ENCODE results near the gene TSC2. TPM values are rescaled to one million over a fixed set of nuclear protein-coding genes. Genes with fewer than 3 reads are reported as not detected.
"Not testable (repeated sequence)": the region's sequence is repeated elsewhere in the genome, so short reads cannot be mapped to it uniquely, and the experiment has no call there.

TSC2 gene
- total RNA-seq, 1 experiment from 2014 or later: 24.1 TPM

DNA sequence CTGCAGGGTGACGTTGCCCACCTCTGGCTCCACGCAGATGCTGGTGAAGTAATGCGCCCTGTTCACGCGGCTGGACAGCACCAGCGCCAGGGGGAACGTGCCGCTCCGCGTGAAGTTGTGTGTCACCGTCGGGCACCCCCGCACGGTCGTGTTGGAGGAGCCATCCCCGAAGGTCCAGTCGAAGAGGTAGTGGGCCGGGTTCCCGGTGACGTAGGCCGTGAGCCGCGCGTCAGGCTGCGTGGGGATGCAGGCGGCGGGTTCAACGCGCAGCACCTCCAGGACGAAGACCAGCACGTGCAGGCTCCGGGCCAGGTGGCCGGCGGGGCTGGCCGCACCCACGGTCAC is 63.2 kb downstream of the TSC2 start:
- DNase-seq, H3K4me3 ChIP-seq, H3K9me3 ChIP-seq, H3K27me3 ChIP-seq: not testable (repeated sequence)
- H3K36me3 ChIP-seq: peaks cover 19% of the 10 kb centered on the region; the same call in 1 of the 2 replicates

DNA sequence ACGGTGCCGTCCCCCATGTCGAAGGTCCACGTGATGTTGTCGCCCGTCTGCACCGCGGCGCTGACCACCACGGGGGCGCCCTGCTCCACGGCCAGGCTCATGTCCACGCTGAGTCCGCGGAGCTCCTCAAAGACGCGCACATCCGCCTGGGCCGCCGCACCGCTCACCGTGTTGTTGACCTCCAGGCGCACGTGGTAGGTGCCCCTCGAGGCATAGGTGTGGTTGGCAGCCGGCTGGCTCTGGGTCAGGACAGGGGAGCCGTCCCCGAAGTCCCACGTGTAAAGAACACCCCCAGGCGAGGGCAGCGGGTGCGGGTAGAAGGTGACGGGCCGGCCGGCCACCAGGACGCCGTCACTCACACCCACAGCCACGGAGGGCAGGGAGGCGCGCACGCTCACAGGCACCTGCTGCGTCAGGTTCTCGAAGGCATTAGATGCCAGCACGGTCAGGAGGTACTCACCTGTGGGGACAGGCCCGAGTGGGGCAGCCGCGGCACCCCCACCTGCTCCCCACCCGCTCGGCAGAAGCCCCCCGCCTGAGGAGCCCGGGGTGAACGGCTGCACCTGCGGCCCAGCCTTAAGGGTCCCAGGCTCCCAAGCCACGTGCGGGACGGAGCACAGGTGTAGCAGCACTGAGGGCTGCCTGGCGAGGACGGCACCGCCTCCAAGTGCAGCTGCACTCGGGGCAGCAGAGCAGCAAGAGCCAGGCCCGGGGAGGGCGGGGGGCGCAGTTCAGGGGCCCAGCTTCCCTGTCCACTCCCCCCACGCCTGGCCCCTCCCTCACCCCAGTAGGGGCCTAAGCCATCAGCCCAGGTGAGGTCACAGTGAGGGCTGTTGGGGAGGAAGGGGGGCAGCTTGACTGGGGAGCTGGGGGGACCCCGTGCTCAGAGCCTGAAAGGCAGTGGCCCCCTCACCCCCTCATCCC is 63.9 kb downstream of the TSC2 start:
- not testable (repeated sequence) for H3K4me3 ChIP-seq, DNase-seq, H3K9me3 ChIP-seq, H3K27me3 ChIP-seq
- peaks cover 22% of the 10 kb centered on the region for H3K36me3 ChIP-seq

GRCh38 chr16:2112539-2113106 is 64.8 kb downstream of the TSC2 start:
- peaks cover 17% of the 10 kb centered on the region for H3K36me3 ChIP-seq

DNA sequence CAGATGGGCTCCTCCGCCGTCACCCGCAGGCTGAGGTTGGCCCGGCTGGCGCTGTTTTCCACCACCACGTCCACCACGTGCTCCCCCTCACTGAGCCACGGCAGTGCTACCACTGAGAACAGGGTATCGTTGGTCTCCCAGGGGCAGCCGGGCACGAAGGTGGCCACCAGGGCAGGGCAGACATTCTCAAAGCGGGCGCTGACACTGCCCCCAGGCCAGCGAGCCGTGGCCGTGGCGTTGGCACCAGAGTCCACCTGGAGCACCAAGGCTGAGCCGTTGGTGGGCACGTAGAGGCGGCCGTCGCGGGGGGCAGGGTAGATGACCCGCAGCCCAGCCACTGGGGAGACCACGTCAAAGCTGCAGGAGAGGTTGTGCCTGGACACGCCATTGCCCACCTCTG is 66.4 kb downstream of the TSC2 start:
- H3K36me3 ChIP-seq: peaks cover 11% of the 10 kb centered on the region
- DNase-seq, H3K9me3 ChIP-seq, H3K27me3 ChIP-seq, H3K4me3 ChIP-seq: not testable (repeated sequence)

More at GRCh38 chr16:2112539-2113106, 64.8 kb downstream of the TSC2 start:
- H3K27me3 ChIP-seq, DNase-seq, H3K4me3 ChIP-seq, H3K9me3 ChIP-seq: not testable (repeated sequence)

- not testable (repeated sequence) for H3K4me3 ChIP-seq, H3K9me3 ChIP-seq, H3K27me3 ChIP-seq, DNase-seq
- H3K36me3 ChIP-seq: peaks cover 10% of the 10 kb centered on the region
These were observed 67.3 kb downstream of the TSC2 start for GRCh38 chr16:2114885-2115590.

- Histone ChIP-seq H3K27me3 (no peaks in the 10 kb centered on the region), H3K9me3 (no peaks in the 10 kb centered on the region)
- no peak for DNase-seq
These were observed 67.8 kb downstream of the TSC2 start for GRCh38 chr16:2115591-2115973.

GRCh38 chr16:2116428-2116827 is 68.6 kb downstream of the TSC2 start:
- not testable (repeated sequence) for H3K9me3 ChIP-seq, DNase-seq, H3K4me3 ChIP-seq, H3K27me3 ChIP-seq, H3K36me3 ChIP-seq

More at GRCh38 chr16:2115591-2115973, 67.8 kb downstream of the TSC2 start:
- H3K36me3 ChIP-seq: peaks cover 10% of the 10 kb centered on the region
- no peak overlapping the region for H3K4me3 ChIP-seq

DNA sequence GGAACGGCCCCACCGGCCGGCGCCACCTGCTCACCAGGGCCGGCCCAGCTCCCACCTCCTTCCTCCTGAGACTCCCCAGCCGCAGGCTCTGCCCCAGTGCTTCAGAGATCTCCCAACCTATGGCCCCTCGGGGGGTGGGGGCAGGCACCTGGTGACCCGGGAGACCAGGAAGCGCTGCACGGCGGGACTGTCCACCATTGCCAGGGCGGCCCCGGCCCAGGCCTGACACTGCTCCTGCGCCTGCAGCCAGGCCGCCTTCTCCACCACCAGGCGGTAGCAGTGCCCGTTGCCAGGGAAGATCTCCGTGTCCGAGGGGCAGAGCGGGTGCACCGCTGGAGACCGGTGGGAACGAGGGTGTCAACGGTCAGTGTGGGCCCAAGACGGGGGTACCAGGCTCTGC is 69.6 kb downstream of the TSC2 start:
- not testable (repeated sequence) for H3K4me3 ChIP-seq, H3K9me3 ChIP-seq, H3K27me3 ChIP-seq, DNase-seq
- H3K36me3 ChIP-seq: peaks cover 11% of the 10 kb centered on the region

- H3K27me3 ChIP-seq, DNase-seq, H3K4me3 ChIP-seq, H3K9me3 ChIP-seq: not testable (repeated sequence)
- H3K36me3 ChIP-seq: peaks cover 15% of the 10 kb centered on the region
These were observed 70.4 kb downstream of the TSC2 start for GRCh38 chr16:2117960-2118722.

DNA sequence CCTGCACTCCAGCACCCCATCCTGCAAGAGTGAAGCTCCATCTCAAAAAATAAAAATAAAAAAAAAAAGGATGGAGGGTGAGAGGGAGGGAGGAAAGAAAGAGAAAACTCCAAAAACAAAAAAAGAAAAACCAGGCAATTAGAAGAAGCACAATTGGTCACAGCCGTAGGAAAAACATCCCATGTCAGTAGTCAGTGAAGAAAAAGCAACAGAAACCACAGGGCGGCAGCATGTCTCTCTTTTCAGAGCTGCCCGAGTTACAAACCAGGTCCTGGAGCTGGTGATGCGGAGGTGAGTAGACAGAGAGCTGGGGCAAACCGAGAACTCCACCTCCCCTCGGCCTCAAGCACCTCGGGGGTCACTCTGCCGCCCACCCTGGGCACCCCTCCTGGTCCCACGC is 73.5 kb downstream of the TSC2 start:
- peaks cover 18% of the 10 kb centered on the region for H3K36me3 ChIP-seq
- H3K9me3 ChIP-seq, H3K4me3 ChIP-seq, H3K27me3 ChIP-seq: not testable (repeated sequence)
- peak; percentile 76 for DNase-seq

DNA sequence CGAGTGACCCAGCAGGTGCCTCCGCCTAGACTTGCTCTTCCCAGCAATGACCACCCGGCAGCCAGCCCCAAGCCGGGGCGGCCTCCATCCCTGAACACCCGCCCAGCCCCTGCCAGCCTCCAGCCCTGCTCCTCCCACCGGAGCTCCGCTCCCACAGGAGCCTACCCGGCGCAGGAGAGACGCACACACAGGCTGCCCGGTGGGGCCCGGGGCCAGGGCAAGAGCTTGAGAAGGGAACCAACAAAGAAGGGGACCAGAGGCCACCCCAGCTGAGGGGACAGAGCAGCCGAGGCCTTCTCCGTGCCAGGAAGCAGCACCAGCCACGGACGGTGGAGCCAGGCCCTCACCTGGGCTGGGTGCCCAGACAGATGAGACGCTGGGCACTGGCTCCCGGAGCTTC is 74.1 kb downstream of the TSC2 start:
- no peaks in the 10 kb centered on the region for H3K27me3 ChIP-seq
- H3K9me3 ChIP-seq: no peaks in the 10 kb centered on the region
- no peak overlapping the region for H3K4me3 ChIP-seq
- H3K36me3 ChIP-seq: peaks cover 22% of the 10 kb centered on the region
- peak; percentile 78 for DNase-seq

DNA sequence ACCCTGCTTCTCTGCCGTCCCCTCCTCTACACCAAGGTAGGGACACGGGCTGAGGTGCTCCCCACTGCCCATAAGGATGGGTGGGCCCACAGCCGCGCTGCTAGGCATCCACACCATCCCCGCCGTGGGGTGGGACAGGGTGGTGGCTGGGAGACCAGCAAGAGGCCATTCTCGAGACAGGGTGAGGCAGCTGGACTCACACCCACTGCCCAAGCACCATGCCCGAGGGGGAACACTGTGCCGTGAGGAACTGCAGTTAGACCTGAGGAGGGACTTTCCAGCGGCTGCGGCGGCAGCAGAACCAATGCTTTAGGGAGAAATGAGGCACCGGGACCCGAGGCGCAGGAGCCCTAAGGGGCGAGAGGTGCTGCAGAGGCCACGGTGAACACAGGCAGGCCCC is 74.6 kb downstream of the TSC2 start:
- Histone ChIP-seq H3K36me3 (peaks cover 26% of the 10 kb centered on the region), H3K9me3 (no peaks in the 10 kb centered on the region), H3K27me3 (no peaks in the 10 kb centered on the region), H3K4me3 (no peak overlapping the region)
- no peak for DNase-seq

GRCh38 chr16:2122934-2123683 is 75.3 kb downstream of the TSC2 start:
- H3K36me3 ChIP-seq: peaks cover 26% of the 10 kb centered on the region
- not testable (repeated sequence) for H3K4me3 ChIP-seq, DNase-seq, H3K27me3 ChIP-seq, H3K9me3 ChIP-seq

- H3K36me3 ChIP-seq: peaks cover 26% of the 10 kb centered on the region
- peak overlapping the region; percentile 49 for H3K4me3 ChIP-seq
- H3K27me3 ChIP-seq, H3K9me3 ChIP-seq: not testable (repeated sequence)
- DNase-seq: peak; percentile 55
These were observed 76.1 kb downstream of the TSC2 start for GRCh38 chr16:2123706-2124376.

GRCh38 chr16:2124377-2124693 is 76.5 kb downstream of the TSC2 start:
- not testable (repeated sequence) for H3K27me3 ChIP-seq, H3K9me3 ChIP-seq
- Histone ChIP-seq H3K4me3 (peak overlapping the region; percentile 49), H3K36me3 (peaks cover 26% of the 10 kb centered on the region)
- DNase-seq: peak; percentile 70
